WTC11 (cell line): ENCODE measurements around the gene DCUN1D2. TPM values are rescaled to one million over a fixed set of nuclear protein-coding genes. Genes with fewer than 3 reads are reported as not detected.

Source experiments
- CBFB ChIP-seq: sonication (generic); formaldehyde crosslinking; IDR thresholded peaks from 2 replicates; pipeline ENCODE4 v1.8.1; 2022; ENCODE audit warnings: mild to moderate bottlenecking, low read depth, missing genetic modification reagents
- CREM ChIP-seq: sonication (generic); formaldehyde crosslinking; IDR thresholded peaks from 2 replicates; pipeline ENCODE4 v1.8.1; 2022; ENCODE audit warnings: mild to moderate bottlenecking, missing genetic modification reagents, moderate library complexity
- CTCF ChIP-seq: fragments of 200-600 bp; IDR thresholded peaks from 2 replicates; pipeline ENCODE4 v1.8.0; 2022; ENCODE audit warnings: antibody characterized with exemption
- E2F5 ChIP-seq: sonication (generic); formaldehyde crosslinking; IDR thresholded peaks from 2 replicates; pipeline ENCODE4 v1.8.1; 2022; ENCODE audit warnings: mild to moderate bottlenecking, moderate library complexity, missing genetic modification reagents
- EMX1 ChIP-seq: fragments of 250-450 bp; sonication (Bioruptor Pico); IDR thresholded peaks from 2 replicates; pipeline ENCODE4 v1.8.0; 2021; ENCODE audit warnings: mild to moderate bottlenecking
- FOXK1 ChIP-seq: sonication (generic); formaldehyde crosslinking; IDR thresholded peaks from 2 replicates; pipeline ENCODE4 v1.8.0; 2022; ENCODE audit warnings: mild to moderate bottlenecking, moderate library complexity, missing genetic modification reagents
- GABPB1 ChIP-seq: sonication (generic); formaldehyde crosslinking; IDR thresholded peaks from 2 replicates; pipeline ENCODE4 v1.8.1; 2023; ENCODE audit warnings: mild to moderate bottlenecking, missing genetic modification reagents
- JUN ChIP-seq: sonication (generic); formaldehyde crosslinking; IDR thresholded peaks from 2 replicates; pipeline ENCODE4 v1.8.0; 2023; ENCODE audit warnings: mild to moderate bottlenecking, missing genetic modification reagents
- KAT7 ChIP-seq: sonication (generic); formaldehyde crosslinking; IDR thresholded peaks from 2 replicates; pipeline ENCODE4 v1.8.1; 2023; ENCODE audit warnings: missing genetic modification reagents, mild to moderate bottlenecking, borderline replicate concordance
- PREB ChIP-seq: sonication (generic); formaldehyde crosslinking; IDR thresholded peaks from 2 replicates; pipeline ENCODE4 v1.8.1; 2022; ENCODE audit warnings: mild to moderate bottlenecking, missing genetic modification reagents, moderate library complexity, borderline replicate concordance
- PRRX2 ChIP-seq: fragments of 250-450 bp; sonication (Bioruptor Pico); IDR thresholded peaks from 2 replicates; pipeline ENCODE4 v1.8.0; 2021; ENCODE audit warnings: mild to moderate bottlenecking
- RORB ChIP-seq: fragments of 250-450 bp; sonication (Bioruptor Pico); IDR thresholded peaks from 2 replicates; pipeline ENCODE4 v1.9.0; 2021; ENCODE audit warnings: mild to moderate bottlenecking
- SP1 ChIP-seq: sonication (generic); formaldehyde crosslinking; conservative IDR thresholded peaks from 2 replicates; pipeline ENCODE4 v1.8.1; 2022; ENCODE audit warnings: missing genetic modification reagents
- ZNF138 ChIP-seq: sonication (generic); formaldehyde crosslinking; conservative IDR thresholded peaks from 2 replicates; pipeline ENCODE4 v1.8.1; 2022; ENCODE audit warnings: mild to moderate bottlenecking, moderate library complexity, missing genetic modification reagents
- ZNF317 ChIP-seq: sonication (generic); formaldehyde crosslinking; IDR thresholded peaks from 2 replicates; pipeline ENCODE4 v1.8.1; 2023; ENCODE audit warnings: low read depth, mild to moderate bottlenecking, moderate library complexity, missing genetic modification reagents, borderline replicate concordance
- total RNA-seq: library from RNA; stranded (reverse); gene quantifications from 3 replicates; pipeline ENCODE4 v1.2.3, GENCODE V29; 2021
- TF ChIP-seq, protein P1 (sequence below): fragments of 250-450 bp; sonication (Bioruptor Pico); IDR thresholded peaks from 2 replicates; pipeline ENCODE4 v2.1.2; 2022; ENCODE audit warnings: mild to moderate bottlenecking, moderate library complexity
- TF ChIP-seq, protein P2 (sequence below): sonication (generic); formaldehyde crosslinking; IDR thresholded peaks from 2 replicates; pipeline ENCODE4 v1.8.0; 2022; ENCODE audit warnings: mild to moderate bottlenecking, missing genetic modification reagents
- TF ChIP-seq, protein P3 (sequence below): sonication (generic); formaldehyde crosslinking; IDR thresholded peaks from 2 replicates; pipeline ENCODE4 v1.8.1; 2022; ENCODE audit warnings: missing genetic modification reagents, borderline replicate concordance
- TF ChIP-seq, protein P4 (sequence below): sonication (generic); formaldehyde crosslinking; IDR thresholded peaks from 2 replicates; pipeline ENCODE4 v1.8.1; 2023; ENCODE audit warnings: mild to moderate bottlenecking, missing genetic modification reagents
- TF ChIP-seq, protein P5 (sequence below): sonication (generic); formaldehyde crosslinking; IDR thresholded peaks from 2 replicates; pipeline ENCODE4 v1.8.1; 2023; ENCODE audit warnings: mild to moderate bottlenecking, moderate library complexity, missing genetic modification reagents
- TF ChIP-seq, protein P6 (sequence below): sonication (generic); formaldehyde crosslinking; conservative IDR thresholded peaks from 2 replicates; pipeline ENCODE4 v1.8.1; 2022; ENCODE audit warnings: mild to moderate bottlenecking, missing genetic modification reagents
- TF ChIP-seq, protein P7 (sequence below): sonication (generic); formaldehyde crosslinking; IDR thresholded peaks from 2 replicates; pipeline ENCODE4 v1.8.0; 2023; ENCODE audit warnings: mild to moderate bottlenecking, missing genetic modification reagents

The DCUN1D2 gene
- total RNA-seq, 1 experiment from 2014 or later = 42.5 TPM

DNA sequence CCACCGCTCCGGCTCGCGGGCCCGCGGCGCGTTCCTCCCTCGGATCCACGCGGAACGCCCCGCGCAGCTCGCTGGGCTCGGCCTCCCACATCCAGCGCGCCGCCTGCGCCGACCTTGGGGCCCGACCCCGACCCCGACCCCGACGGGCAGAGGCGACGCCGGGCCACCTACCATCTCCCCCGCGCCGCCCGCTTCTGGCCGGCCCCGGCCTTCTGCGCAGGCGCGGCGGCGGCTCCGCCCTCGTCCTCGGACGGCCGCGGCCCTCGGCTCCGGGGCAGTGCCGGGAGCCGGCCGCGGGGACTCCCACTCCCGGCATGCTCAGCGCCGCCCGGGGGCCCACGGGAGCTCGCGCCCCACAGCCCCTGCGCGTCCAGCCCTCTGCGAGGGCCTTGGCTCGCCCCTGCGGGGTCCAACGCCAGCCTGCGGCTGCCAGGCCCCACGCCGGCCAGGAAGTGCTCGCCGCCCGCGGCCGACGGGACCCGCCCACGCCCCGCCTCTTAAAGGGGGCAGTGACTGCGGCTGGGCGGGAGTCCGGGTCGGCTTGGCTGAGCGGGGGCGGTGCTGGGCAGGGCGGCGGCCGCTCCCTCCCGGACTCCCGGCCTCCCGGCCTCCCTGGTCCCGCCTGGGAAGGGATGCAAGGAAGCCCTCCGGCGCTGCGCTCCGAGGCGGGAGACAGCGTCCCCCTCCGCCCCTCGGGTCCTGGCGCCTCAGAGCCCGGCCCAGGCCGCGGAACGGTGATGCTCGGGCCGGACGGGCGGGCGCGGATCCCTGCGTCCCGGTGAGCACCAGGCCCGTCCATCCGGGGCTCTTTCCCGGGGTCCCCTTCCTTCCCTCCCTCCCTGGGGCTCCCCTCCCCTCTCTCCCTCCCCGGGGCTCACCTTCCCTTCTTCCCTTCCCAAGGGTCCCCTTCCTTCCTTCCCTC, at the start of gene DCUN1D2 (continued):
- TF ChIP-seq, protein P1, sequence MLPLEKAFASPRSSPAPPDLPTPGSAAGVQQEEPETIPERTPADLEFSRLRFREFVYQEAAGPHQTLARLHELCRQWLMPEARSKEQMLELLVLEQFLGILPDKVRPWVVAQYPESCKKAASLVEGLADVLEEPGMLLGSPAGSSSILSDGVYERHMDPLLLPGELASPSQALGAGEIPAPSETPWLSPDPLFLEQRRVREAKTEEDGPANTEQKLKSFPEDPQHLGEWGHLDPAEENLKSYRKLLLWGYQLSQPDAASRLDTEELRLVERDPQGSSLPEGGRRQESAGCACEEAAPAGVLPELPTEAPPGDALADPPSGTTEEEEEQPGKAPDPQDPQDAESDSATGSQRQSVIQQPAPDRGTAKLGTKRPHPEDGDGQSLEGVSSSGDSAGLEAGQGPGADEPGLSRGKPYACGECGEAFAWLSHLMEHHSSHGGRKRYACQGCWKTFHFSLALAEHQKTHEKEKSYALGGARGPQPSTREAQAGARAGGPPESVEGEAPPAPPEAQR (CRISPR knock-in tag) = 0 out of 2 replicates have a peak, but pooled peaks have one; percentile 44
- peak; percentile 97 for TF ChIP-seq SP1 (CRISPR knock-in tag)
- no peak for TF ChIP-seq PRRX2
- no peak for TF ChIP-seq RORB
- peak; percentile 31; the same call in 1 of the 2 replicates for TF ChIP-seq GABPB1
- TF ChIP-seq ZNF138 = no peak
- TF ChIP-seq, protein P2, sequence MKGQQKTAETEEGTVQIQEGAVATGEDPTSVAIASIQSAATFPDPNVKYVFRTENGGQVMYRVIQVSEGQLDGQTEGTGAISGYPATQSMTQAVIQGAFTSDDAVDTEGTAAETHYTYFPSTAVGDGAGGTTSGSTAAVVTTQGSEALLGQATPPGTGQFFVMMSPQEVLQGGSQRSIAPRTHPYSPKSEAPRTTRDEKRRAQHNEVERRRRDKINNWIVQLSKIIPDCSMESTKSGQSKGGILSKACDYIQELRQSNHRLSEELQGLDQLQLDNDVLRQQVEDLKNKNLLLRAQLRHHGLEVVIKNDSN (CRISPR knock-in tag) = 0 out of 2 replicates have a peak, but pooled peaks have one; percentile 11
- TF ChIP-seq, protein P3, sequence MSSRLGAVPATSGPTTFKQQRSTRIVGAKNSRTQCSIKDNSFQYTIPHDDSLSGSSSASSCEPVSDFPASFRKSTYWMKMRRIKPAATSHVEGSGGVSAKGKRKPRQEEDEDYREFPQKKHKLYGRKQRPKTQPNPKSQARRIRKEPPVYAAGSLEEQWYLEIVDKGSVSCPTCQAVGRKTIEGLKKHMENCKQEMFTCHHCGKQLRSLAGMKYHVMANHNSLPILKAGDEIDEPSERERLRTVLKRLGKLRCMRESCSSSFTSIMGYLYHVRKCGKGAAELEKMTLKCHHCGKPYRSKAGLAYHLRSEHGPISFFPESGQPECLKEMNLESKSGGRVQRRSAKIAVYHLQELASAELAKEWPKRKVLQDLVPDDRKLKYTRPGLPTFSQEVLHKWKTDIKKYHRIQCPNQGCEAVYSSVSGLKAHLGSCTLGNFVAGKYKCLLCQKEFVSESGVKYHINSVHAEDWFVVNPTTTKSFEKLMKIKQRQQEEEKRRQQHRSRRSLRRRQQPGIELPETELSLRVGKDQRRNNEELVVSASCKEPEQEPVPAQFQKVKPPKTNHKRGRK (CRISPR knock-in tag) = no peak
- TF ChIP-seq CBFB (CRISPR knock-in tag) = peak; percentile 86; the same call in 1 of the 2 replicates
- TF ChIP-seq ZNF317 (CRISPR knock-in tag) = peak; percentile 21; the same call in 1 of the 2 replicates
- TF ChIP-seq E2F5 (CRISPR knock-in tag) = peak; percentile 85
- 0 out of 2 replicates have a peak, but pooled peaks have one; percentile 37 for TF ChIP-seq JUN (CRISPR knock-in tag)
- TF ChIP-seq, protein P4, sequence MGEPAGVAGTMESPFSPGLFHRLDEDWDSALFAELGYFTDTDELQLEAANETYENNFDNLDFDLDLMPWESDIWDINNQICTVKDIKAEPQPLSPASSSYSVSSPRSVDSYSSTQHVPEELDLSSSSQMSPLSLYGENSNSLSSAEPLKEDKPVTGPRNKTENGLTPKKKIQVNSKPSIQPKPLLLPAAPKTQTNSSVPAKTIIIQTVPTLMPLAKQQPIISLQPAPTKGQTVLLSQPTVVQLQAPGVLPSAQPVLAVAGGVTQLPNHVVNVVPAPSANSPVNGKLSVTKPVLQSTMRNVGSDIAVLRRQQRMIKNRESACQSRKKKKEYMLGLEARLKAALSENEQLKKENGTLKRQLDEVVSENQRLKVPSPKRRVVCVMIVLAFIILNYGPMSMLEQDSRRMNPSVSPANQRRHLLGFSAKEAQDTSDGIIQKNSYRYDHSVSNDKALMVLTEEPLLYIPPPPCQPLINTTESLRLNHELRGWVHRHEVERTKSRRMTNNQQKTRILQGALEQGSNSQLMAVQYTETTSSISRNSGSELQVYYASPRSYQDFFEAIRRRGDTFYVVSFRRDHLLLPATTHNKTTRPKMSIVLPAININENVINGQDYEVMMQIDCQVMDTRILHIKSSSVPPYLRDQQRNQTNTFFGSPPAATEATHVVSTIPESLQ = no peak
- TF ChIP-seq FOXK1 = peak; percentile 39; the same call in 1 of the 2 replicates
- TF ChIP-seq, protein P5, sequence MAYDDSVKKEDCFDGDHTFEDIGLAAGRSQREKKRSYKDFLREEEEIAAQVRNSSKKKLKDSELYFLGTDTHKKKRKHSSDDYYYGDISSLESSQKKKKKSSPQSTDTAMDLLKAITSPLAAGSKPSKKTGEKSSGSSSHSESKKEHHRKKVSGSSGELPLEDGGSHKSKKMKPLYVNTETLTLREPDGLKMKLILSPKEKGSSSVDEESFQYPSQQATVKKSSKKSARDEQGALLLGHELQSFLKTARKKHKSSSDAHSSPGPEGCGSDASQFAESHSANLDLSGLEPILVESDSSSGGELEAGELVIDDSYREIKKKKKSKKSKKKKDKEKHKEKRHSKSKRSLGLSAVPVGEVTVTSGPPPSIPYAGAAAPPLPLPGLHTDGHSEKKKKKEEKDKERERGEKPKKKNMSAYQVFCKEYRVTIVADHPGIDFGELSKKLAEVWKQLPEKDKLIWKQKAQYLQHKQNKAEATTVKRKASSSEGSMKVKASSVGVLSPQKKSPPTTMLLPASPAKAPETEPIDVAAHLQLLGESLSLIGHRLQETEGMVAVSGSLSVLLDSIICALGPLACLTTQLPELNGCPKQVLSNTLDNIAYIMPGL (CRISPR knock-in tag) = peak; percentile 43; the same call in 1 of the 2 replicates
- TF ChIP-seq CREM (CRISPR knock-in tag) = 0 out of 2 replicates have a peak, but pooled peaks have one; percentile 36
- TF ChIP-seq EMX1 = peak; percentile 65; the same call in 1 of the 2 replicates
- TF ChIP-seq, protein P6, sequence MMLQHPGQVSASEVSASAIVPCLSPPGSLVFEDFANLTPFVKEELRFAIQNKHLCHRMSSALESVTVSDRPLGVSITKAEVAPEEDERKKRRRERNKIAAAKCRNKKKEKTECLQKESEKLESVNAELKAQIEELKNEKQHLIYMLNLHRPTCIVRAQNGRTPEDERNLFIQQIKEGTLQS = no peak
- no peak for TF ChIP-seq CTCF
- no peak for TF ChIP-seq KAT7
- TF ChIP-seq PREB (CRISPR knock-in tag) = no peak
- TF ChIP-seq, protein P7, sequence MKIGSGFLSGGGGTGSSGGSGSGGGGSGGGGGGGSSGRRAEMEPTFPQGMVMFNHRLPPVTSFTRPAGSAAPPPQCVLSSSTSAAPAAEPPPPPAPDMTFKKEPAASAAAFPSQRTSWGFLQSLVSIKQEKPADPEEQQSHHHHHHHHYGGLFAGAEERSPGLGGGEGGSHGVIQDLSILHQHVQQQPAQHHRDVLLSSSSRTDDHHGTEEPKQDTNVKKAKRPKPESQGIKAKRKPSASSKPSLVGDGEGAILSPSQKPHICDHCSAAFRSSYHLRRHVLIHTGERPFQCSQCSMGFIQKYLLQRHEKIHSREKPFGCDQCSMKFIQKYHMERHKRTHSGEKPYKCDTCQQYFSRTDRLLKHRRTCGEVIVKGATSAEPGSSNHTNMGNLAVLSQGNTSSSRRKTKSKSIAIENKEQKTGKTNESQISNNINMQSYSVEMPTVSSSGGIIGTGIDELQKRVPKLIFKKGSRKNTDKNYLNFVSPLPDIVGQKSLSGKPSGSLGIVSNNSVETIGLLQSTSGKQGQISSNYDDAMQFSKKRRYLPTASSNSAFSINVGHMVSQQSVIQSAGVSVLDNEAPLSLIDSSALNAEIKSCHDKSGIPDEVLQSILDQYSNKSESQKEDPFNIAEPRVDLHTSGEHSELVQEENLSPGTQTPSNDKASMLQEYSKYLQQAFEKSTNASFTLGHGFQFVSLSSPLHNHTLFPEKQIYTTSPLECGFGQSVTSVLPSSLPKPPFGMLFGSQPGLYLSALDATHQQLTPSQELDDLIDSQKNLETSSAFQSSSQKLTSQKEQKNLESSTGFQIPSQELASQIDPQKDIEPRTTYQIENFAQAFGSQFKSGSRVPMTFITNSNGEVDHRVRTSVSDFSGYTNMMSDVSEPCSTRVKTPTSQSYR (CRISPR knock-in tag) = no peak
